GDM1 (cell line): ENCODE results near the gene SMIM24.

Source experiments
- DNase-seq: peaks from one replicate; lab custom pipeline; 2025; lab: John Stamatoyannopoulos, UW

The SMIM24 gene

DNA sequence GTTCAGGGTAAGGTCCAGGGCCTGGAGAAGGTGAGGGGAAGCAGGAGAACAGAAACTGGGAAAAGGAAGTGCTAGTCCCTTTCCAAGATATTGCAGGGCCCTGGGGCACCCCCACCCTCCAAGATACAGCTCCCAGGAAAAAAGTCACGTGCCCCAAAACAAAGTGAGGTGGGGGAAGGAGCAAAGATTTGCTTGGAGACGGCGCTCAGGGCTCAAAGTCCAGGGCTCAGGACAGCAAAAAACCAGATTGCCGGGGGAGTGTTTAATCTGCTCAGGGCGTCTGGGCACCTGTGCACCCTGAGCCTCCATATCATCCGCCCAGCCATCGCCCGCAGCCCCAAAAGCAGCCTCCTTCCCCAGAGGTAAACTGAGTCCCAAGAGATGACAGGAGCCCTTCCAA is 6.3 kb downstream of the SMIM24 start:
- DNase-seq = no peak

- no peak for DNase-seq
Measured at GRCh38 chr19:3471954-3472655, 8.2 kb downstream of the SMIM24 start.

GRCh38 chr19:3470500-3471128 is 9.7 kb downstream of the SMIM24 start:
- no peak for DNase-seq

- no peak for DNase-seq
Measured at GRCh38 chr19:3469638-3470499, 10.5 kb downstream of the SMIM24 start.

DNA sequence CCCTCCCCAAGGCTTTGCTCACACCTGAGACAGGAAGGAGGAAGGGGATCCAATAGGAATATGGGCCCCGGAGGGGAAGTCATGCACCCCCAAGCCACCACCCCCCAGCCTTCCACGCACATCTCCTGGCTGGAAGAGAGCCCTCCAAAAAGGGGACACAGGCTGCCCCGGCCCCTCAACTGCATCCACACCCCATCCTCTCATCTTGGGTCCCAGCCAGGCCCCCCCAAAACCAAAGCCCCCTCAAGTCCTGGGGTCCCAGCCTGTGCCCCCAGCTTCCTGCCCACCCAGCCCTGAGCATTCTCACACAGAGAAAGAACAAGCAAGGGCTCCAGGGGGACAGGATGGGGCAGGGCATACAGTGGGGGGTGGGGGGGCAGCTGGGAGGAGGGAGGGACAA is 12.1 kb downstream of the SMIM24 start:
- no peak for DNase-seq

GRCh38 chr19:3467437-3468198 is 12.7 kb downstream of the SMIM24 start:
- no peak for DNase-seq

- no peak for DNase-seq
Measured at GRCh38 chr19:3466635-3467034, 13.7 kb downstream of the SMIM24 start.

DNA sequence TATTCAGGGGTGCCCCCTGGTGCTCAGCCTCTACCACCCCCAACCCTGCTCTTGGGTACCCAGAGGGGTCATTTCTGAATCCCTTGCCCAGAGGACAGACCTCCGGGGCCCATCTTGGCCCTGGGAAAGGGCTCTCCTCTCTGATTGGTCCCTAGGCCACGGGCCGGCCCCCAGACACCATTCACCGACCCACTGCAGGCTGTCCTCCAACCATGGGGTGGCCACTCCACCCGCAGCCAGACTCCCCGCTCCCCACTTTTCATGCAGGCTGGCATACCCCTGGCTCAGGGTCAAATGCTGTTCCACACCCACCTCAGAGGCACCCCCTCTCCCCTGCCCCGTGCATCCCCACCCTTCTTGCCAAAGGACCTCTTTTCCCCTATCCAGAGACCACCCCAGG is 14.8 kb downstream of the SMIM24 start:
- no peak for DNase-seq

- DNase-seq = no peak
Measured at GRCh38 chr19:3464587-3465235, 15.6 kb downstream of the SMIM24 start.

- no peak for DNase-seq
Measured at GRCh38 chr19:3463714-3464586, 16.4 kb downstream of the SMIM24 start.

DNA sequence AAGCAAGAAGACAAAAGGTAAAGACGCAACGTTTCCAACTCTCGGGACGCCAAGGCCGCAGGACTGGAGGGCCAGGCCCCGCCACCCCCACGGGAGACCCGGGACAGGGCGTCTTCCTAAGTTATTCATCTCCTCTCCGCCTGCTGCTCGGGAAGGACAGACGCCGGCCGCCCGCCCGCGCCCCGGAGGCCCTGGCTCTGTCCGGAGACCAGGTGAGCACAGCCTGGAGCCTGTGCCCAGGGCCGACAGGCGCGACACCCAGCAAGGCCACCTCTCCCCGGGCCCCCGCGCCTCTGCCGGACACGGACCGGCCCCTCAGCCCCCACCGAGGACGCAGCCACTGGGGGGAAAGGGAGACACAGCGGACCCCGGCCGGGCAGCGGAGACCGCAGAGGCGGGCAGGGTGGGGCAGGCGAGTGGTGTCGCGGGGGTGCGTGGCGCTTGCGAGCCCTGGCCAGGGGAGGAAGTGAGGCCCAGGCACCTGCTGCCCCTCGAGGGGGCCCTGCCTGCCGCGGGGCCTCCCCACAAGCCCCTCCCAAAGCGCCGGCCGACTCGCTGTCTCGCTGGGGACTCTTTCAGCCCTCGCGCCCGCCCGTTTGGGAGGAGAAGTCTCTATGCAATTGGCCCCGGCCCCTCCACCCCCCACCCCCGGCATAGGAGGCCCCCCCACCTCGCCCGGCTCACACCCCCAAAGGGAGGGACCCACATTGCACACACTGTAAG is 17.2 kb downstream of the SMIM24 start:
- DNase-seq = no peak

DNA sequence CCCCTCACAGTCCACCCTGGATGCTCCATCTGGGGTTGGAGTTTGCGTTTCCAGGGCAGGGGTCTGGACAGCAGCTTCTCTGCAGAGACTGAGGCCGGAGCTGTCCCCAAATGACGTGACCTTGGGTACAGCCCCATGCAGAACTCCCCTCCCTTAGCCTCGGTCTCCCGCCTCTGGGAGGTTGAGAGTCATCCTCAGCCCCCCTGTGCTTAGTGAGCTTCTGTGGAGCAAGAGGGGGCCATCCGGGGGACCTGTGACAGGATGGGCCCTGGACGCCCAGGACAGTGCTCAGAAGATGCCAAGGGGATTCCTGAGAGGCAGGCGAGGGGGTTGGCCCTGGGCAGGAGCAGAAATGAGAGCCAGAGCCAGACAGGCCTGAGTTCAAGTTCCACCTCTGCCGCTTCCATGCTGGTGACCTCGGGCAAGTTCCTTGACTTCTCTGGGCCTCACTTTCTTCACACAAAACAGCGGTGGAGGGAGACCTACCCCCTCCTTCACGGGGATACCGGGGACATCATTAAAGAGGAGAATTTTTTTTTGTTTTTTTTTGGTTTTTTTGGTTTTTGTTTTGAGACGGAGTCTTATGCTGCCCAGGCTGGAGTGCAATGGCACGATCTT is 20.3 kb downstream of the SMIM24 start:
- DNase-seq = no peak

GRCh38 chr19:3459089-3459881 is 21.0 kb downstream of the SMIM24 start:
- no peak for DNase-seq

DNA sequence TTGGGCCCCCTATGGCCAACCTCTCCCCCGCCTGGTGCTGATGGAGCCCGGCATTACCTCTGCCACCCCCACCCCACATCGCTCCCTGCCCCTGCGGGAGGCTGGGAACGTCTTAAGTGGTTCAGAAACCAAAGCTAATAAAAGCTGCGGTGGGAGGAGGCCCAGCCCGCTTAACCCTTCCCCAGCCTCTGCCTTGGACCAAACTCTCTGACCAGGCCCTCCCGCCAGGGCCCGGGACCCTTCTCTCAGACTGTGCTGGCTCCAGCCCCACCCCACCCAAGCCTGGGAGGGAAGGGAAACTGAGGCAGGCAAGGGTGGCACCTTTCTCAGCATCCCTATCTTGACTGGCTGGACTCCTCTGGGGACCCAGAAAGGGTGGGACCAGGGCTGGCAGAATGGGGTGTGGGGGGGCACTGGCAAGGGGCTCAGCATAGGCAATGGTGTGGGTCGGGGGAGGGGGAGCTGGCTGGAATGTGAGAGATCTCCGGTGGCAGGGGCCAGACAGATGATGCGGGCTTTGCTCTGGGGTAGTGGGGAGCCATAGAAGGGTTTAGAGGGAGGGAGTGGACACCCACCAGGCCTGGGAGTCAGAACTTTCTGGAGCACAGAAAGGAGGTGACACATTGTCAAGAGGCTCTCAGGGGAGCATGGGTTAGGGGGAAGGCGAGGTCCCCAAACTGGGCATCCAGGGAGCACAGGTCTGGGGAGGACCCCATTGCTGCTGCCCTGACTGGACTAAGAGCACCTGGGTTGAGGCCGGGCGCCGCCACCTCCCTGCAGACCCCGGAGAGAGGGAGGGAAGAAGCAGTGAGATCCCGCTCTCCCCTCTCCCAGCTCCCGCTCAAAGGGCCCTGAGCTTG is 21.9 kb downstream of the SMIM24 start:
- no peak for DNase-seq

DNA sequence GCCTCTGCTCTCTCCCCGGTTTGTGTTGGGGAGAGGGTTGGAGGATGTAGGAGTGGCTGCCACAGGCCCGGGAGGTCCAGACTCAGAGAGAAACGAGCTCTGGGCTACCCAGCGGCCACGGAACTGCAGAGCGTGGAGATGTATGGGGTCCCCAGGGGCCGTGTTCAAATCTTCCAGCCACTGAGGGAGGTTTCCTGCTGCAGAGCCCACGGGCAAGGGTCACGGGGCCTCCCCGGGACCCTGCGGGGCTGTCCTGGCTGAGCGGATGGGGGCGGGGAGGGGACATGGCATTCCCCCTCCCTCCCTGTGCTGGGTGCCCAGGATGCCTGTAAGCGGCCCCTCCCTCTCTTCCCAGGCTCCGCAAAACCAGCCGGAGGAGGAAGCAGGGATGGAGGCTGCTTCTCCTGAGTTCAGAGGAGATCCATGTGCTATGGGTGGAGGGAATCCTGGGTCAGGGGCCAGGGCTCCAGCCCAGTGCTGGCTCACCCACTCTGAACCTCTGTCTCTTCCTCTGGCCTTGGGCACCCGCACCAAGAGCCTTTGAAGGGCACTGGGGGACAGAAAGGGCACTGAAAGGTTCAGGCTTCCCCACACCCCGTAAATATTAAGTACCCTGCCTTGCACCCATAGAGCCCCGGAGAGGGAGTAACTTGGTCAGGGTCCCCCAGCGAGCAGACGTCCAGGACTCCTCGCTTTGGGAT is 22.6 kb downstream of the SMIM24 start:
- no peak for DNase-seq

GRCh38 chr19:3456925-3457527 is 23.3 kb downstream of the SMIM24 start:
- no peak for DNase-seq
